Measurements from ENCODE around the gene BORCS6. TPM values are rescaled to one million over a fixed set of nuclear protein-coding genes. Genes with fewer than 3 reads are reported as not detected.
A peak's percentile ranks its signal among the peaks of the same experiment; 100 is the strongest.

The BORCS6 gene
- total RNA-seq, 4 donors from 2014 or later = 12.6 to 22.6 (median 17.9) TPM

DNA sequence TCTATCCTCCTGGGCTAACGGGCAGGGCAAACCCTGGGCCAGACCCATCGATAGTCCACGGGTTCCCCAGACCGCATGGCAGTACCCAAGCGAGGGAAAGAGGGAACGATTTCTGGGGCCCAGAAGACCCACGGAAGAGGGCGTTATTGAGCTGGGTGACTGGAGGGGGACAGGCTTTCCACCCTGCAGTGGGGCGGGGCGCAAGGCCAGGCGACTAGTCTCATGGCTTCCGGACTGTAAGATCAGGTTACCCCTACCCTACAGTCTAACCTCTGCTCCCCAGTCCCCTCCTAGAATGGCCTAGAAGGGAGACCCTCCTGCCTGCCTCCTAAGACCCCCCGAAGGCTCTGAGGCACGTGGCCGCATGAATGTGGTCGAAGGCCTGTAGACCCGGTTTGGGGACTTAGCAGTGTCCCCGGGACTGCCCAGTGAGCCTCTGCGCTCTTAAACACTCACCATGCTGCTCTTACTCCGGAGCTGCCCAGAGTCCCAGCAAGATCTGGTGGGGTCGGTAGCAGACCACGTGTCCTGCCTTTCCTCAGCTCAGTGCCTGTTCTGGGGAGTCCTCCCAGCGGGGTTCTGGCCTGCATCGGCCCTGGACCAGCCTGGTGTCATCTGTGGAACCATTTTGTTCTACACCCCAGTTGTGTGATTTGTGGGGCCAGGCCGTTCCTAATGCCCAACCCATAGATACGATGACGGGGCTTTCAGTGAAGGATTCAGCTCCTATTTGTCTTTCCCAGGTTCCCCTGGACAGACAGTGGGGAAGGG, 33.6 kb upstream of the BORCS6 start:
- peak in 2 of 3 donors; percentile 70 to 84 for DNase-seq

DNA sequence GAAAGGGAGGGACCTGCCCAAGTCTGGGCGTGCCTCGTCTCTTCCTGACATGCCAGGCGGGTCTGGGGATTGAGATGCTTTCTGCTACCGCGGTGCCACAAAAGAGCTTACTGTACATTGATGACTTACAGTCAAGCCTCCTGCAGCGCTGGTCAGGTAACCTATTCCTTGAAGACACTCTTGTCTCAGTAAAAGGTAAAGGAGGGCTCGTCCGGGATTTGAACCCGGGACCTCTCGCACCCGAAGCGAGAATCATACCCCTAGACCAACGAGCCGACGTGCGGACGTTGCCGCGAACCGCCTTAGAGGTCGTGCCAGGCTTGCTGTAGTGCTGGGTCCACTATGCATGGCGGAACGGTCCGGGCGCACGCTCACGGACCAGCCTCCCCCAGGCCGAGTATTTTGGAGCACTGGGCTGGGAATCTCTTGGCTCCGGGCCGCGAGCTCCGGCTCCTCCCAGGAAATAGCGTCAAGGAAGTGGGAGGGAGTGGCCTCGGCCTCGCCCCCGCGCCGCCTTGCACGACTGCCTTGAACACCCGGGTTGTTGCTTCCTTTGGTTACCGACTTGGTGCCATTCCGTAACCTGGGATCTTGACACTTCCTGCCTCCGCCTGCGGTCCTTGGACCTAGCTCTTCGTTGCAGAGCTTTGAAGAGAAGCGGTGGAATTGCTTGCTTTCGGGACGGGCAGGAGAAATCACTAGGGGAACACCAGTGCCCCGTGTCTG, 32.8 kb upstream of the BORCS6 start:
- H3K4me3 ChIP-seq = peak overlapping the region; percentile 53 to 78 (median 58)
- DNase-seq = peak; percentile 91 to 97 (median 94)
- peaks cover 3 to 27% (median 4%) of the 10 kb centered on the region in 4 donors for H3K4me1 ChIP-seq
- H3K9me3 ChIP-seq = no peaks in the 10 kb centered on the region
- peak overlapping the region; percentile 92 to 99 (median 98) for H3K27ac ChIP-seq
- TF ChIP-seq POLR2A (IDR thresholded peaks at IDR 0.05) = peak; percentile 55 to 70
- TF ChIP-seq, protein P1, sequence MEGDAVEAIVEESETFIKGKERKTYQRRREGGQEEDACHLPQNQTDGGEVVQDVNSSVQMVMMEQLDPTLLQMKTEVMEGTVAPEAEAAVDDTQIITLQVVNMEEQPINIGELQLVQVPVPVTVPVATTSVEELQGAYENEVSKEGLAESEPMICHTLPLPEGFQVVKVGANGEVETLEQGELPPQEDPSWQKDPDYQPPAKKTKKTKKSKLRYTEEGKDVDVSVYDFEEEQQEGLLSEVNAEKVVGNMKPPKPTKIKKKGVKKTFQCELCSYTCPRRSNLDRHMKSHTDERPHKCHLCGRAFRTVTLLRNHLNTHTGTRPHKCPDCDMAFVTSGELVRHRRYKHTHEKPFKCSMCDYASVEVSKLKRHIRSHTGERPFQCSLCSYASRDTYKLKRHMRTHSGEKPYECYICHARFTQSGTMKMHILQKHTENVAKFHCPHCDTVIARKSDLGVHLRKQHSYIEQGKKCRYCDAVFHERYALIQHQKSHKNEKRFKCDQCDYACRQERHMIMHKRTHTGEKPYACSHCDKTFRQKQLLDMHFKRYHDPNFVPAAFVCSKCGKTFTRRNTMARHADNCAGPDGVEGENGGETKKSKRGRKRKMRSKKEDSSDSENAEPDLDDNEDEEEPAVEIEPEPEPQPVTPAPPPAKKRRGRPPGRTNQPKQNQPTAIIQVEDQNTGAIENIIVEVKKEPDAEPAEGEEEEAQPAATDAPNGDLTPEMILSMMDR (IDR thresholded peaks at IDR 0.05) = no peak
- no peaks in the 10 kb centered on the region for H3K27me3 ChIP-seq
- H3K36me3 ChIP-seq = peaks cover 0 to 6% (median 0%) of the 10 kb centered on the region in 3 donors

More for the DNA sequence above, 33.6 kb upstream of the BORCS6 start:
- no peaks in the 10 kb centered on the region for H3K27me3 ChIP-seq
- H3K4me1 ChIP-seq = peaks cover 3 to 27% (median 4%) of the 10 kb centered on the region in 4 donors
- peak overlapping the region; percentile 53 to 78 (median 58) for H3K4me3 ChIP-seq
- peak overlapping the region; percentile 92 to 99 (median 98) for H3K27ac ChIP-seq
- no peaks in the 10 kb centered on the region for H3K9me3 ChIP-seq
- peaks cover 0 to 14% (median 0%) of the 10 kb centered on the region in 3 donors for H3K36me3 ChIP-seq
- no peak for TF ChIP-seq POLR2A (IDR thresholded peaks at IDR 0.05)
- TF ChIP-seq, protein P1 (IDR thresholded peaks at IDR 0.05) = peak in 2 of 6 experiments; percentile 5 to 18

DNA sequence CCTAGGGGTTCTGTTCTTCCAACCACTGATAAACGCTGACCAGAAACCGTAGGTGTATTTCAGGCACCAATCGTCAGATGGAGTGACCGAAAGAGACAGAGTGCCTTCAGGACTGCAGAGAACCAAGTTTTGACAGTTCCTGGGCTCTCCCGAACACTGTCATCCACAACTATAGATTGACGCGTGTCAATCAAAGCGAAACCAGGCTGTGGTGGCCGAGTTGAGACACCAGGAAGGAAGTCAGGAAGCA, 32.3 kb upstream of the BORCS6 start:
- no peaks in the 10 kb centered on the region for H3K27me3 ChIP-seq
- H3K4me3 ChIP-seq = peak overlapping the region; percentile 53 to 78 (median 58)
- peaks cover 3 to 27% (median 4%) of the 10 kb centered on the region in 4 donors for H3K4me1 ChIP-seq
- H3K9me3 ChIP-seq = no peaks in the 10 kb centered on the region
- peak in 1 of 3 donors; percentile 81 for DNase-seq
- TF ChIP-seq, protein P1 (IDR thresholded peaks at IDR 0.05) = no peak
- peak in 1 of 2 donors; percentile 24 for TF ChIP-seq POLR2A (IDR thresholded peaks at IDR 0.05)
- H3K27ac ChIP-seq = peak overlapping the region; percentile 92 to 99 (median 98)
- H3K36me3 ChIP-seq = peaks cover 0 to 2% (median 0%) of the 10 kb centered on the region in 3 donors

DNA sequence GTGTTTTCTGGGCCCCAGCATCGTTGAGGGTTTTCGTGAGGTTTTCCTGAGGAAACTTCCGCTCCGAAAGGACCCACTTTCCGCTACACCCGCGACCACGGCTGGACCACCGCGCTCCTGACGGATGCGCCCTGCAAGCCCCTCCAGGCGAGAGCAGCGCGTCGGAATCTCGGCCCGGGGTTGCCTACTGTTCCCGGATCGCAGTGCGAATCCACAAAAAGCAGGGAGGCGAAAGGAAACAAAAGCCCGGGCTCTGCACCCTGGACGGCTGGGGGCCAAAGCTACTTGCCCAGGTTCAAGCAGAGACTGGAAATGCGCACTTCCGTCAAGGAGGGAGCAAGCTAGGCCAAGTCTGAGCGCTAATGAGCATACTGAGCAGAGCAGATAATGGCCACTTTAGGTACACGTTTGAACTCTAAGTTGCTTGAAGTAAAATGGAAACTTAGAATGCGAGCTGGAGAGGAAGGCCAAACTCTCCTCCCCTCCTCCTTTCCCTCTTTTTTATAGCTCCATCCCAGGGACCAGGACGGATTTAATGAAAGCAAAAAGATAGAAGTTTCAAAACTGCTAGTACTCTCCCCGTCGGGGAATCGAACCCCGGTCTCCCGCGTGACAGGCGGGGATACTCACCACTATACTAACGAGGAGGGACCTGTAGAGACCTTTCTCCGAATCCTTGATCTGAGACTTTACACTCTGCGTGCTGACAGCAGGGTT, 31.8 kb upstream of the BORCS6 start:
- H3K4me3 ChIP-seq = peak overlapping the region; percentile 53 to 78 (median 58)
- no peaks in the 10 kb centered on the region for H3K27me3 ChIP-seq
- no peak for TF ChIP-seq POLR2A (IDR thresholded peaks at IDR 0.05)
- TF ChIP-seq, protein P1 (IDR thresholded peaks at IDR 0.05) = no peak
- H3K4me1 ChIP-seq = peaks cover 3 to 22% (median 4%) of the 10 kb centered on the region in 4 donors
- H3K27ac ChIP-seq = peak overlapping the region; percentile 92 to 99 (median 98)
- peak; percentile 79 to 94 (median 90) for DNase-seq
- no peaks in the 10 kb centered on the region for H3K36me3 ChIP-seq
- H3K9me3 ChIP-seq = no peaks in the 10 kb centered on the region

Measured in Peyer's patch (tissue), 4 donors.